SK-N-SH (cell line): ENCODE measurements around the gene INKA1. TPM values are rescaled to one million over a fixed set of nuclear protein-coding genes. Genes with fewer than 3 reads are reported as not detected.

ENCODE experiments used
- CTCF ChIA-PET: fragments of 300-600, 350-600 bp; formaldehyde crosslinking; extraction: SDS; loops from one replicate; lab custom pipeline; 2021; lab: Yijun Ruan, JAX
- POLR2A ChIA-PET: fragments of 350-600 bp; sonication (Branson Sonifier 250); formaldehyde crosslinking; extraction: SDS; loops from one replicate; lab custom pipeline; 2020; ENCODE audit warnings: antibody characterized with exemption, inconsistent platforms; lab: Yijun Ruan, JAX
- DNase-seq: peaks from one replicate; pipeline ENCODE4 v3.0.0; 2012
- H2AFZ ChIP-seq: fragments of 200-600 bp; sonication (generic); 2 replicates; pipeline ENCODE4 v1.8.1; 2016; ENCODE audit warnings: antibody characterized with exemption, mild to moderate bottlenecking, low read depth
- H3F3A ChIP-seq: fragments of 200-600 bp; sonication (generic); replicated peaks from 2 replicates; pipeline ENCODE3; 2016; ENCODE audit warnings: antibody characterized with exemption, mild to moderate bottlenecking; ENCODE audit not compliant: insufficient read depth
- H3K27ac ChIP-seq, 2 experiments: fragments of 200-500 bp in 1 of 2; fragments of 200-600 bp in 1 of 2; sonication (Bioruptor generic) in 1 of 2; sonication (generic), shearing (Covaris generic) in 1 of 2; 2 replicates each; pipeline versions ENCODE4 v1.5.1 to v1.6.1; 2014 to 2016; ENCODE audit warnings: low read depth in 2 of 2, inconsistent platforms in 1 of 2, low read length in 1 of 2, mild to moderate bottlenecking in 1 of 2, mixed read lengths in 1 of 2
- H3K27me3 ChIP-seq: fragments of 200-600 bp; sonication (generic), shearing (Covaris generic); 2 replicates; pipeline ENCODE4 v1.6.1; 2016; ENCODE audit warnings: mixed run types; ENCODE audit not compliant: insufficient read depth
- H3K36me3 ChIP-seq, 2 experiments: fragments of 200-500 bp in 1 of 2; fragments of 200-600 bp in 1 of 2; sonication (Bioruptor generic) in 1 of 2; sonication (generic) in 1 of 2; replicated peaks in 1 of 2; 2 replicates each; pipeline versions ENCODE3 to v1.5.1; 2014 to 2016; ENCODE audit warnings: low read length in 1 of 2, mild to moderate bottlenecking in 1 of 2; ENCODE audit not compliant: insufficient read depth in 2 of 2, control insufficient read depth in 1 of 2
- H3K4me1 ChIP-seq, 2 experiments: fragments of 200-500 bp in 1 of 2; fragments of 200-600 bp in 1 of 2; sonication (Bioruptor generic) in 1 of 2; sonication (generic), shearing (Covaris generic) in 1 of 2; 2 replicates each; pipeline versions ENCODE4 v1.5.1 to v1.6.1; 2014 to 2016; ENCODE audit warnings: low read depth in 1 of 2, low read length in 1 of 2, mixed run types in 1 of 2; ENCODE audit not compliant: insufficient read depth in 2 of 2, control insufficient read depth in 1 of 2
- H3K4me2 ChIP-seq: fragments of 200-600 bp; sonication (generic), shearing (Covaris generic); 2 replicates; pipeline ENCODE4 v1.6.1; 2017; ENCODE audit warnings: mixed run types
- H3K4me3 ChIP-seq, 2 experiments: fragments of 200-500 bp in 1 of 2; fragments of 200-600 bp in 1 of 2; sonication (Bioruptor generic) in 1 of 2; sonication (generic), shearing (Covaris generic) in 1 of 2; 2 replicates each; pipeline versions ENCODE4 v1.5.1 to v1.8.1; 2014 to 2016; ENCODE audit warnings: low read depth in 2 of 2, inconsistent platforms in 1 of 2, low read length in 1 of 2, mild to moderate bottlenecking in 1 of 2, mixed read lengths in 1 of 2, moderate library complexity in 1 of 2
- H3K79me2 ChIP-seq: fragments of 200-600 bp; sonication (generic); 2 replicates; pipeline ENCODE4 v1.8.1; 2017; ENCODE audit warnings: mild to moderate bottlenecking; ENCODE audit not compliant: insufficient read depth
- H3K9ac ChIP-seq: fragments of 200-600 bp; sonication (generic); 2 replicates; pipeline ENCODE4 v1.6.1; 2017; ENCODE audit warnings: mixed run types
- H3K9me2 ChIP-seq: fragments of 200-600 bp; sonication (generic); 2 replicates; pipeline ENCODE4 v1.6.1; 2017; ENCODE audit warnings: mixed run types
- H3K9me3 ChIP-seq: fragments of 200-600 bp; sonication (generic); 2 replicates; pipeline ENCODE4 v1.6.1; 2017; ENCODE audit warnings: mixed run types, mild to moderate bottlenecking, moderate library complexity
- H4K20me1 ChIP-seq: fragments of 200-600 bp; sonication (generic); 2 replicates; pipeline ENCODE4 v1.6.1; 2017; ENCODE audit warnings: mild to moderate bottlenecking, mixed run types; ENCODE audit not compliant: insufficient read depth
- CTCF ChIP-seq: fragments of 200-600 bp; sonication (generic); IDR thresholded peaks from 2 replicates; pipeline ENCODE4 v1.6.1; 2017; ENCODE audit warnings: antibody characterized with exemption, mild to moderate bottlenecking, moderate library complexity
- ELF1 ChIP-seq: IDR thresholded peaks from 2 replicates; pipeline ENCODE4 v1.4.0; 2012
- EZH2phosphoT487 ChIP-seq: fragments of 200-600 bp; sonication (generic); IDR thresholded peaks from 2 replicates; pipeline ENCODE4 v1.6.1; 2017; ENCODE audit warnings: low read depth, mixed run types, mild to moderate bottlenecking, antibody characterized with exemption, moderate library complexity, borderline replicate concordance
- FOXM1 ChIP-seq: IDR thresholded peaks from 2 replicates; pipeline ENCODE4 v1.4.0; 2012; ENCODE audit warnings: low read depth, mild to moderate bottlenecking
- MEF2A ChIP-seq: IDR thresholded peaks from 2 replicates; pipeline ENCODE4 v1.4.0; 2012; ENCODE audit warnings: low read depth, borderline replicate concordance
- MXI1 ChIP-seq: IDR thresholded peaks from 2 replicates; pipeline ENCODE4 v1.6.1; 2012; ENCODE audit warnings: mild to moderate bottlenecking, low read depth, low read length, improper control_type of control experiment
- NFIC ChIP-seq: IDR thresholded peaks from 2 replicates; pipeline ENCODE4 v1.4.0; 2012; ENCODE audit warnings: borderline replicate concordance
- NRF1 ChIP-seq: IDR thresholded peaks from 2 replicates; pipeline ENCODE4 v1.6.1; 2012; ENCODE audit warnings: low read depth, mild to moderate bottlenecking, low read length
- RAD21 ChIP-seq: IDR thresholded peaks from 2 replicates; pipeline ENCODE4 v1.6.1; 2012; ENCODE audit warnings: mild to moderate bottlenecking, low read length
- RCOR1 ChIP-seq: fragments of 150-350 bp; IDR thresholded peaks from 2 replicates; pipeline ENCODE4 v1.6.1; 2017; ENCODE audit warnings: antibody characterized with exemption, low read length
- RFX5 ChIP-seq: IDR thresholded peaks from 2 replicates; pipeline ENCODE4 v1.6.1; 2012; ENCODE audit warnings: mild to moderate bottlenecking, improper control_type of control experiment, low read length
- RXRA ChIP-seq: IDR thresholded peaks from 2 replicates; pipeline ENCODE4 v1.4.0; 2012; ENCODE audit warnings: low read depth, mild to moderate bottlenecking, borderline replicate concordance
- SIN3A ChIP-seq: IDR thresholded peaks from 2 replicates; pipeline ENCODE4 v1.6.1; 2012; ENCODE audit warnings: low read depth, mild to moderate bottlenecking, low read length, moderate library complexity, borderline replicate concordance
- TCF12 ChIP-seq: IDR thresholded peaks from 2 replicates; pipeline ENCODE4 v1.4.0; 2012
- YY1 ChIP-seq: IDR thresholded peaks from 2 replicates; pipeline ENCODE4 v1.4.0; 2012; ENCODE audit warnings: low read depth, mild to moderate bottlenecking
- WGBS: methylation state at CpG from one replicate; pipeline ENCODE4 v1.1.6; 2017; ENCODE audit warnings: low lambda C conversion rate; 5-methylcytosine and 5-hydroxymethylcytosine counted together
- polyA plus RNA-seq, 3 experiments: library from polyadenylated mRNA; depleted of rRNA; stranded (reverse); fragments of >200 nt; gene quantifications; 2 replicates each; pipeline ENCODE4 v1.2.3, GENCODE V29; 2012
- TF ChIP-seq, protein P1 (sequence below): IDR thresholded peaks from 2 replicates; pipeline ENCODE4 v1.4.0; 2012; ENCODE audit warnings: low read depth, borderline replicate concordance
- TF ChIP-seq, protein P2 (sequence below): IDR thresholded peaks from 2 replicates; pipeline ENCODE4; 2012
- TF ChIP-seq, protein P3 (sequence below): fragments of 150-350 bp; IDR thresholded peaks from 2 replicates; pipeline ENCODE4 v1.6.1; 2016; ENCODE audit warnings: mild to moderate bottlenecking, low read depth, low read length
- TF ChIP-seq, protein P4 (sequence below): IDR thresholded peaks from 2 replicates; pipeline ENCODE4 v1.6.1; 2012; ENCODE audit warnings: mild to moderate bottlenecking, low read depth, low read length, moderate library complexity

The INKA1 gene
- polyA plus RNA-seq, 1 of the 3 experiments (the other 2 are of a cell fraction), result 3.4 TPM

- Histone ChIP-seq H4K20me1 (peaks cover 71% of the 10 kb centered on the region), H3K36me3 (peaks cover 0 to 17% of the 10 kb centered on the region in 2 experiments), H3K4me1 (peaks cover 0 to 5% of the 10 kb centered on the region in 2 experiments; a peak in 1 of 4 replicates), H3K4me3 (no peak overlapping the region), H3K79me2 (peaks cover 96% of the 10 kb centered on the region), H3K27me3 (no peaks in the 10 kb centered on the region), H3K9ac (no peak overlapping the region), H3K9me3 (no peaks in the 10 kb centered on the region), H3F3A (peaks cover 17% of the 10 kb centered on the region), H3K4me2 (no peak overlapping the region), H3K9me2 (no peaks in the 10 kb centered on the region), H3K27ac (no peak overlapping the region), H2AFZ (no peak overlapping the region)
- ChIA-PET POLR2A (interaction anchor here (0.7 kb wide), 1 partner anchor 296 kb away, joined by 3 read pairs; no protein-coding TSS in a partner anchor), CTCF (no interaction called here)
- DNase-seq, result no peak
- TF ChIP-seq, protein P1, sequence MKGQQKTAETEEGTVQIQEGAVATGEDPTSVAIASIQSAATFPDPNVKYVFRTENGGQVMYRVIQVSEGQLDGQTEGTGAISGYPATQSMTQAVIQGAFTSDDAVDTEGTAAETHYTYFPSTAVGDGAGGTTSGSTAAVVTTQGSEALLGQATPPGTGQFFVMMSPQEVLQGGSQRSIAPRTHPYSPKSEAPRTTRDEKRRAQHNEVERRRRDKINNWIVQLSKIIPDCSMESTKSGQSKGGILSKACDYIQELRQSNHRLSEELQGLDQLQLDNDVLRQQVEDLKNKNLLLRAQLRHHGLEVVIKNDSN, result no peak
- TF ChIP-seq NRF1 (no peak), RFX5 (no peak), MXI1 (no peak), RCOR1 (no peak), RAD21 (no peak), EZH2phosphoT487 (no peak), FOXM1 (no peak), YY1 (no peak), SIN3A (no peak), TCF12 (no peak), RXRA (no peak), NFIC (no peak), CTCF (no peak), MEF2A (no peak), ELF1 (no peak)
- TF ChIP-seq, protein P2, sequence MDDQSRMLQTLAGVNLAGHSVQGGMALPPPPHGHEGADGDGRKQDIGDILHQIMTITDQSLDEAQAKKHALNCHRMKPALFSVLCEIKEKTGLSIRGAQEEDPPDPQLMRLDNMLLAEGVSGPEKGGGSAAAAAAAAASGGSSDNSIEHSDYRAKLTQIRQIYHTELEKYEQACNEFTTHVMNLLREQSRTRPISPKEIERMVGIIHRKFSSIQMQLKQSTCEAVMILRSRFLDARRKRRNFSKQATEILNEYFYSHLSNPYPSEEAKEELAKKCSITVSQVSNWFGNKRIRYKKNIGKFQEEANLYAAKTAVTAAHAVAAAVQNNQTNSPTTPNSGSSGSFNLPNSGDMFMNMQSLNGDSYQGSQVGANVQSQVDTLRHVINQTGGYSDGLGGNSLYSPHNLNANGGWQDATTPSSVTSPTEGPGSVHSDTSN, result no peak
- TF ChIP-seq, protein P3, sequence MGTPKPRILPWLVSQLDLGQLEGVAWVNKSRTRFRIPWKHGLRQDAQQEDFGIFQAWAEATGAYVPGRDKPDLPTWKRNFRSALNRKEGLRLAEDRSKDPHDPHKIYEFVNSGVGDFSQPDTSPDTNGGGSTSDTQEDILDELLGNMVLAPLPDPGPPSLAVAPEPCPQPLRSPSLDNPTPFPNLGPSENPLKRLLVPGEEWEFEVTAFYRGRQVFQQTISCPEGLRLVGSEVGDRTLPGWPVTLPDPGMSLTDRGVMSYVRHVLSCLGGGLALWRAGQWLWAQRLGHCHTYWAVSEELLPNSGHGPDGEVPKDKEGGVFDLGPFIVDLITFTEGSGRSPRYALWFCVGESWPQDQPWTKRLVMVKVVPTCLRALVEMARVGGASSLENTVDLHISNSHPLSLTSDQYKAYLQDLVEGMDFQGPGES, result no peak
- TF ChIP-seq, protein P4, sequence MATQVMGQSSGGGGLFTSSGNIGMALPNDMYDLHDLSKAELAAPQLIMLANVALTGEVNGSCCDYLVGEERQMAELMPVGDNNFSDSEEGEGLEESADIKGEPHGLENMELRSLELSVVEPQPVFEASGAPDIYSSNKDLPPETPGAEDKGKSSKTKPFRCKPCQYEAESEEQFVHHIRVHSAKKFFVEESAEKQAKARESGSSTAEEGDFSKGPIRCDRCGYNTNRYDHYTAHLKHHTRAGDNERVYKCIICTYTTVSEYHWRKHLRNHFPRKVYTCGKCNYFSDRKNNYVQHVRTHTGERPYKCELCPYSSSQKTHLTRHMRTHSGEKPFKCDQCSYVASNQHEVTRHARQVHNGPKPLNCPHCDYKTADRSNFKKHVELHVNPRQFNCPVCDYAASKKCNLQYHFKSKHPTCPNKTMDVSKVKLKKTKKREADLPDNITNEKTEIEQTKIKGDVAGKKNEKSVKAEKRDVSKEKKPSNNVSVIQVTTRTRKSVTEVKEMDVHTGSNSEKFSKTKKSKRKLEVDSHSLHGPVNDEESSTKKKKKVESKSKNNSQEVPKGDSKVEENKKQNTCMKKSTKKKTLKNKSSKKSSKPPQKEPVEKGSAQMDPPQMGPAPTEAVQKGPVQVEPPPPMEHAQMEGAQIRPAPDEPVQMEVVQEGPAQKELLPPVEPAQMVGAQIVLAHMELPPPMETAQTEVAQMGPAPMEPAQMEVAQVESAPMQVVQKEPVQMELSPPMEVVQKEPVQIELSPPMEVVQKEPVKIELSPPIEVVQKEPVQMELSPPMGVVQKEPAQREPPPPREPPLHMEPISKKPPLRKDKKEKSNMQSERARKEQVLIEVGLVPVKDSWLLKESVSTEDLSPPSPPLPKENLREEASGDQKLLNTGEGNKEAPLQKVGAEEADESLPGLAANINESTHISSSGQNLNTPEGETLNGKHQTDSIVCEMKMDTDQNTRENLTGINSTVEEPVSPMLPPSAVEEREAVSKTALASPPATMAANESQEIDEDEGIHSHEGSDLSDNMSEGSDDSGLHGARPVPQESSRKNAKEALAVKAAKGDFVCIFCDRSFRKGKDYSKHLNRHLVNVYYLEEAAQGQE, result no peak
- 86% methylated on average over 2 of the region's 2 CpGs for WGBS
Observed at GRCh38 chr3:49772703-49773102, 30.4 kb upstream of the INKA1 start.
